H1 (cell line): ENCODE data around the gene F10. TPM values are rescaled to one million over a fixed set of nuclear protein-coding genes. Genes with fewer than 3 reads are reported as not detected.

Source experiments
- CTCF ChIA-PET: fragments of 300-600 bp; sonication (Branson Sonifier 250); formaldehyde crosslinking; loops from one replicate; lab custom pipeline; 2021; ENCODE audit not compliant: partially characterized antibody; lab: Charles Lee
- POLR2A ChIA-PET: fragments of 300-600 bp; sonication (Branson Sonifier 250); formaldehyde crosslinking; loops from one replicate; lab custom pipeline; 2021; ENCODE audit warnings: inconsistent platforms; ENCODE audit not compliant: partially characterized antibody; lab: Charles Lee
- DNase-seq, 2 experiments: peaks; one replicate each; pipeline versions ENCODE4 v3.0.0 to v3.0.0-alpha.2; 2010 to 2022; ENCODE audit warnings: low spot score in 2 of 2, low read depth in 1 of 2, mixed read lengths in 1 of 2
- FAIRE-seq: peaks from 2 replicates; lab custom pipeline; 2011; peaks lifted over from hg19 to GRCh38; lab: Jason Lieb, UNC
- H2AFZ ChIP-seq: 2 replicates; pipeline ENCODE4 v1.8.1; 2012; ENCODE audit warnings: low read length, inconsistent platforms
- H2AK5ac ChIP-seq: 2 replicates; pipeline ENCODE4 v1.6.1; 2013; ENCODE audit warnings: low read depth, low read length
- H2BK120ac ChIP-seq: replicated peaks from 2 replicates; pipeline ENCODE3; 2013; ENCODE audit warnings: low read depth, low read length, inconsistent platforms
- H2BK12ac ChIP-seq: 2 replicates; pipeline ENCODE4 v1.6.1; 2013; ENCODE audit warnings: low read depth, low read length
- H2BK15ac ChIP-seq: 2 replicates; pipeline ENCODE4 v1.6.1; 2013; ENCODE audit warnings: low read length
- H2BK20ac ChIP-seq: 2 replicates; pipeline ENCODE4 v1.6.1; 2013; ENCODE audit warnings: low read length
- H2BK5ac ChIP-seq: 2 replicates; pipeline ENCODE4 v1.6.1; 2013; ENCODE audit warnings: low read depth, low read length
- H3K14ac ChIP-seq: 2 replicates; pipeline ENCODE4 v1.6.1; 2013; ENCODE audit warnings: inconsistent platforms; ENCODE audit not compliant: insufficient read length
- H3K18ac ChIP-seq: 2 replicates; pipeline ENCODE4 v1.6.1; 2013; ENCODE audit warnings: low read length; ENCODE audit errors: extremely low read depth
- H3K23ac ChIP-seq: 2 replicates; pipeline ENCODE4 v1.6.1; 2013; ENCODE audit warnings: inconsistent platforms; ENCODE audit not compliant: insufficient read length
- H3K23me2 ChIP-seq: 2 replicates; pipeline ENCODE4 v1.6.1; 2013; ENCODE audit warnings: low read depth, low read length
- H3K27ac ChIP-seq: 2 replicates; pipeline ENCODE4 v1.6.1; 2011; ENCODE audit warnings: low read depth, low read length, inconsistent platforms
- H3K27me3 ChIP-seq, 4 experiments: replicated peaks in 1 of 4; 1 replicate in 1 of 4; 2 replicates in 3 of 4; pipeline versions ENCODE4 v1.6.1 to v1.8.1; 2011 to 2013; ENCODE audit warnings: low read length in 3 of 4, mild to moderate bottlenecking in 3 of 4, inconsistent platforms in 2 of 4, mixed read lengths in 2 of 4, moderate library complexity in 1 of 4; ENCODE audit not compliant: control insufficient read depth in 3 of 4, insufficient read depth in 3 of 4; ENCODE audit errors: extremely low read depth in 1 of 4
- H3K36me3 ChIP-seq, 4 experiments: 2 replicates each; pipeline versions ENCODE4 v1.6.1 to v1.8.1; 2011 to 2013; ENCODE audit warnings: mild to moderate bottlenecking in 4 of 4, low read length in 3 of 4, moderate library complexity in 2 of 4, control low read depth in 1 of 4, inconsistent platforms in 1 of 4; ENCODE audit not compliant: insufficient read depth in 4 of 4, control insufficient read depth in 2 of 4
- H3K4ac ChIP-seq: replicated peaks from 2 replicates; pipeline ENCODE3; 2013; ENCODE audit warnings: low read length, low read depth, mixed read lengths, inconsistent platforms; ENCODE audit not compliant: insufficient read length
- H3K4me1 ChIP-seq, 4 experiments: replicated peaks in 1 of 4; 1 replicate in 1 of 4; 2 replicates in 3 of 4; pipeline versions ENCODE4 v1.6.1 to v1.8.1; 2011 to 2013; ENCODE audit warnings: low read length in 3 of 4, inconsistent platforms in 2 of 4, mixed read lengths in 1 of 4; ENCODE audit not compliant: insufficient read depth in 4 of 4, control insufficient read depth in 3 of 4
- H3K4me2 ChIP-seq, 2 experiments: 2 replicates each; pipeline versions ENCODE4 v1.6.1 to v1.8.1; 2011 to 2013; ENCODE audit warnings: low read depth in 2 of 2, low read length in 2 of 2, control low read depth in 1 of 2, inconsistent platforms in 1 of 2, mild to moderate bottlenecking in 1 of 2; ENCODE audit not compliant: insufficient read depth in 1 of 2
- H3K4me3 ChIP-seq, 4 experiments: fragments of 200-600, 300-600 bp in 1 of 4; sonication (generic), shearing (Covaris generic), sonication (Bioruptor Twin) in 1 of 4; 2 replicates each; pipeline versions ENCODE4 v1.5.1 to v1.8.1; 2011 to 2016; ENCODE audit warnings: low read length in 4 of 4, low read depth in 3 of 4, control low read depth in 2 of 4, inconsistent platforms in 2 of 4, mild to moderate bottlenecking in 2 of 4, mixed read lengths in 1 of 4, moderate library complexity in 1 of 4; ENCODE audit not compliant: insufficient read depth in 2 of 4; ENCODE audit errors: extremely low read depth in 1 of 4
- H3K56ac ChIP-seq: replicated peaks from 2 replicates; pipeline ENCODE3; 2013; ENCODE audit warnings: low read depth, mild to moderate bottlenecking, mixed read lengths, low read length, inconsistent platforms; ENCODE audit not compliant: insufficient read length
- H3K79me1 ChIP-seq: 2 replicates; pipeline ENCODE4 v1.6.1; 2013; ENCODE audit warnings: low read depth, low read length, control low read depth
- H3K79me2 ChIP-seq, 2 experiments: 2 replicates each; pipeline versions ENCODE4 v1.6.1 to v1.8.1; 2012 to 2013; ENCODE audit warnings: low read length in 2 of 2, mild to moderate bottlenecking in 2 of 2, inconsistent platforms in 1 of 2; ENCODE audit not compliant: insufficient read depth in 2 of 2, control insufficient read depth in 1 of 2
- H3K9ac ChIP-seq, 4 experiments: replicated peaks in 1 of 4; 1 replicate in 1 of 4; 2 replicates in 3 of 4; pipeline versions ENCODE4 v1.6.1 to v1.8.1; 2011 to 2013; ENCODE audit warnings: low read depth in 3 of 4, low read length in 3 of 4, control low read depth in 2 of 4, mild to moderate bottlenecking in 2 of 4, moderate library complexity in 2 of 4, inconsistent platforms in 1 of 4; ENCODE audit errors: extremely low read depth in 1 of 4
- H3K9me3 ChIP-seq, 2 experiments: 2 replicates each; pipeline versions ENCODE4 v1.6.1 to v1.8.1; 2012 to 2013; ENCODE audit warnings: mild to moderate bottlenecking in 2 of 2, moderate library complexity in 2 of 2, control low read depth in 1 of 2, inconsistent platforms in 1 of 2, low read depth in 1 of 2, low read length in 1 of 2, mixed read lengths in 1 of 2; ENCODE audit not compliant: insufficient read depth in 2 of 2
- H4K20me1 ChIP-seq, 2 experiments: replicated peaks in 1 of 2; 2 replicates each; pipeline versions ENCODE3 to v1.8.1; 2011 to 2013; ENCODE audit warnings: inconsistent platforms in 2 of 2, low read length in 2 of 2, mild to moderate bottlenecking in 1 of 2; ENCODE audit not compliant: insufficient read depth in 2 of 2, control insufficient read depth in 1 of 2
- H4K5ac ChIP-seq: 2 replicates; pipeline ENCODE4 v1.6.1; 2013; ENCODE audit warnings: low read length, low read depth, mixed read lengths, inconsistent platforms; ENCODE audit not compliant: insufficient read length
- H4K8ac ChIP-seq: 2 replicates; pipeline ENCODE4 v1.8.0; 2013; ENCODE audit warnings: mild to moderate bottlenecking, moderate library complexity, low read length, inconsistent platforms; ENCODE audit not compliant: insufficient read depth; ENCODE audit errors: extremely low read depth
- H4K91ac ChIP-seq: replicated peaks from 2 replicates; pipeline ENCODE3; 2013; ENCODE audit warnings: low read length, mixed read lengths, inconsistent platforms; ENCODE audit not compliant: insufficient read length
- BRCA1 ChIP-seq: IDR thresholded peaks from 2 replicates; pipeline ENCODE4 v1.6.1; 2012; ENCODE audit warnings: low read depth, low read length, improper control_type of control experiment
- CEBPB ChIP-seq: IDR thresholded peaks from 2 replicates; pipeline ENCODE4 v1.6.1; 2012; ENCODE audit warnings: low read depth, low read length
- CHD1 ChIP-seq: IDR thresholded peaks from 2 replicates; pipeline ENCODE4 v1.6.1; 2012; ENCODE audit warnings: low read depth, low read length, improper control_type of control experiment
- JUN ChIP-seq: IDR thresholded peaks from 2 replicates; pipeline ENCODE4 v1.6.1; 2011; ENCODE audit warnings: low read depth, mild to moderate bottlenecking, improper control_type of control experiment, low read length
- PHF8 ChIP-seq: fragments of 200-600 bp; sonication (generic); conservative IDR thresholded peaks from 2 replicates; pipeline ENCODE4 v1.7.1; 2012; ENCODE audit warnings: low read depth, mild to moderate bottlenecking, inconsistent platforms, low read length, moderate library complexity
- RAD21 ChIP-seq, 2 experiments: IDR thresholded peaks in 1 of 2; conservative IDR thresholded peaks in 1 of 2; 2 replicates each; pipeline ENCODE4 v1.6.1; 2011; ENCODE audit warnings: low read depth in 2 of 2, low read length in 2 of 2, improper control_type of control experiment in 1 of 2, inconsistent platforms in 1 of 2, mild to moderate bottlenecking in 1 of 2, moderate library complexity in 1 of 2
- TEAD4 ChIP-seq: IDR thresholded peaks from 2 replicates; pipeline ENCODE4 v1.6.1; 2012; ENCODE audit warnings: low read depth, low read length, inconsistent platforms, mixed read lengths
- WGBS, 2 experiments: shearing (Covaris generic) in 1 of 2; methylation state at CpG; one replicate each; pipeline versions ENCODE4 v1.1.6 to v1.1.7; 2013 to 2015; ENCODE audit warnings: low lambda C conversion rate in 2 of 2, mixed read lengths in 2 of 2, inconsistent platforms in 1 of 2, low coverage in 1 of 2, missing lambda C conversion rate in 1 of 2; ENCODE audit not compliant: insufficient replicate concordance in 2 of 2, insufficient coverage in 1 of 2, insufficient read length in 1 of 2; ENCODE audit errors: extremely low coverage in 1 of 2, missing lambda C conversion rate in 1 of 2; 5-methylcytosine and 5-hydroxymethylcytosine counted together
- polyA plus RNA-seq, 7 experiments: library from polyadenylated mRNA; depleted of rRNA in 3 of 7; stranded (reverse) in 5 of 7; unstranded in 2 of 7; fragments of >200 nt in 5 of 7; fragments of 200-250 nt in 2 of 7; gene quantifications; 1 replicate in 5 of 7; 2 replicates in 1 of 7; 4 replicates in 1 of 7; pipeline versions ENCODE4 v1.2.1 to v1.2.3, GENCODE V29; 2011 to 2013; ENCODE audit warnings: missing spikeins in 2 of 7, mixed read lengths in 2 of 7
- total RNA-seq: library from RNA; stranded (reverse); fragmentation: NEBNext Ultra II Directional; extraction: Animal tissue kit (Norgen Biotek cat#: 25700); gene quantifications from 2 replicates; pipeline ENCODE4 v1.2.1, GENCODE V29; 2021
- TF ChIP-seq, protein P1 (sequence below): IDR thresholded peaks from 2 replicates; pipeline ENCODE4 v1.6.1; 2012; ENCODE audit warnings: inconsistent platforms
- TF ChIP-seq, protein P2 (sequence below), 3 experiments: IDR thresholded peaks; 1 replicate in 2 of 3; 2 replicates in 1 of 3; pipeline versions ENCODE4 v1.5.1 to v1.6.1; 2011; ENCODE audit warnings: low read length in 3 of 3, mild to moderate bottlenecking in 3 of 3, inconsistent platforms in 2 of 3, low read depth in 1 of 3, moderate library complexity in 1 of 3; ENCODE audit not compliant: insufficient read depth in 1 of 3; ENCODE audit errors: control extremely low read depth in 1 of 3

F10 gene
- total and polyA plus RNA-seq, 2 of the 8 experiments (the other 6 are each of a cell fraction or from before 2014, with no cell fraction given): 2.0 to 4.2 TPM

DNA sequence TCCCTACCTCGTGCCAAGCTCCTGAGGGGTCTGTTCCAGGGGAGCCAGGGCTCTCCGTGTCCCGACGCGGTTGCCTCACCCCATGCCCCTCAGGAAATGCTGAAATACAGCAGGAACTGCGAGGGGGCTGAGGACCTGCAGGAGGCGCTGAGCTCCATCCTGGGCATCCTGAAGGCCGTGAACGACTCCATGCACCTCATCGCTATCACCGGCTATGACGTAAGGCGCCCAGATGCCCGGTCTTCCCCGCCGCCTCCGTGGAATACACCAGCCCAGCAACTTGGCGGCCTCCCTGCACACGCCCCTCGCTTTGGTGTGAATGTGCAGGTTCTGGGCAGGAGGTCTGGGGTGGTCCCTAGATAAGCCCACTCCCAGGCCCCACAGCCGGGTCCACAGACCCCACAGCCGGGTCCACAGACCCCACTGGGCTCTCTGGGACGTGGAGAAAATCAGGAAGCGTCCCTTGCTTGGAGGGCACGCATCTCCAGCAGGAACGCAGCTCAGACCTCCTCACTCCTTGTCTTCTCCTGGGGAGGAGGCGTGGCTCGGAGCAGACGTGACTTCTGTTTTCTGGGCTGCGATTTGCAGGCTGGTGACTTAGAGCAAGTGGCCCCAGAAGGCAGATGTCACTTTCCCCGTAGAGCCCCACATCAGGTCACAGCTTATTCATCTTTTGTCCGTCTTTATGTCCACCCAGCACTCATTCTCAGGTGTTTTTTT is 36.4 kb upstream of the F10 start:
- peaks cover 2% of the 10 kb centered on the region; the same call in 1 of the 2 replicates for H3K23me2 ChIP-seq
- no peak overlapping the region for H3K56ac ChIP-seq
- H4K91ac ChIP-seq: no peak overlapping the region
- no peak overlapping the region for H3K4ac ChIP-seq
- no peaks in the 10 kb centered on the region for H3K79me2 ChIP-seq
- H3K14ac ChIP-seq: no peak overlapping the region
- no peak overlapping the region for H3K9ac ChIP-seq
- H3K4me2 ChIP-seq: no peak overlapping the region
- H4K5ac ChIP-seq: no peak overlapping the region
- no peak overlapping the region for H2AK5ac ChIP-seq
- POLR2A ChIA-PET: interaction anchor here (0.7 to 1.4 kb wide), 4 partner anchors 18 to 89 kb away, joined by 3 to 6 read pairs (median 3); no protein-coding TSS in a partner anchor
- FAIRE-seq (no peak), DNase-seq (no peak)
- no peaks in the 10 kb centered on the region for H3K27me3 ChIP-seq
- no peaks in the 10 kb centered on the region for H3K9me3 ChIP-seq
- H3K4me3 ChIP-seq: no peak overlapping the region
- H3K23ac ChIP-seq: no peak overlapping the region
- H4K8ac ChIP-seq: 0 out of 2 replicates have a peak overlapping the region, but pooled peaks have one; percentile 35
- 82% methylated on average over 27 of the region's 32 CpGs; no CpG with 5 or more reads in 1 of the 2 experiments for WGBS, 2 experiments
- H2BK15ac ChIP-seq: no peak overlapping the region
- H2BK20ac ChIP-seq: no peak overlapping the region
- peak overlapping the region; percentile 35 for H2BK5ac ChIP-seq
- H3K27ac ChIP-seq: no peak overlapping the region
- peaks cover 3 to 8% (median 4%) of the 10 kb centered on the region in 4 experiments; a peak in 4 of 8 replicates for H3K36me3 ChIP-seq
- no peak overlapping the region for H2AFZ ChIP-seq
- no peak overlapping the region for H3K18ac ChIP-seq
- H4K20me1 ChIP-seq: no peaks in the 10 kb centered on the region
- H3K4me1 ChIP-seq: peaks cover 0 to 6% (median 4%) of the 10 kb centered on the region in 4 experiments; a peak in 2 of 7 replicates
- CTCF ChIA-PET: interaction anchor here (0.6 to 4.3 kb wide), 38 partner anchors 8 to 483 kb away, joined by 3 to 30 read pairs (median 5); partner anchors contain the start of gene MCF2L
- H2BK12ac ChIP-seq: no peak overlapping the region
- no peaks in the 10 kb centered on the region for H3K79me1 ChIP-seq
- no peak overlapping the region for H2BK120ac ChIP-seq
- TF ChIP-seq JUN (no peak), PHF8 (no peak), RAD21 (IDR thresholded peaks at IDR 0.05 in 1 of 2, conservative IDR thresholded peaks at IDR 0.05 in 1 of 2; ENCODE audit: low read depth in 2 of 2, low read length in 2 of 2) (peak; percentile 62 to 75), TEAD4 (no peak), CHD1 (no peak), BRCA1 (no peak), CEBPB (peak; percentile 27; the same call in 1 of the 2 replicates)
- TF ChIP-seq, protein P1, sequence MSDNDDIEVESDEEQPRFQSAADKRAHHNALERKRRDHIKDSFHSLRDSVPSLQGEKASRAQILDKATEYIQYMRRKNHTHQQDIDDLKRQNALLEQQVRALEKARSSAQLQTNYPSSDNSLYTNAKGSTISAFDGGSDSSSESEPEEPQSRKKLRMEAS: no peak
- TF ChIP-seq, protein P2, sequence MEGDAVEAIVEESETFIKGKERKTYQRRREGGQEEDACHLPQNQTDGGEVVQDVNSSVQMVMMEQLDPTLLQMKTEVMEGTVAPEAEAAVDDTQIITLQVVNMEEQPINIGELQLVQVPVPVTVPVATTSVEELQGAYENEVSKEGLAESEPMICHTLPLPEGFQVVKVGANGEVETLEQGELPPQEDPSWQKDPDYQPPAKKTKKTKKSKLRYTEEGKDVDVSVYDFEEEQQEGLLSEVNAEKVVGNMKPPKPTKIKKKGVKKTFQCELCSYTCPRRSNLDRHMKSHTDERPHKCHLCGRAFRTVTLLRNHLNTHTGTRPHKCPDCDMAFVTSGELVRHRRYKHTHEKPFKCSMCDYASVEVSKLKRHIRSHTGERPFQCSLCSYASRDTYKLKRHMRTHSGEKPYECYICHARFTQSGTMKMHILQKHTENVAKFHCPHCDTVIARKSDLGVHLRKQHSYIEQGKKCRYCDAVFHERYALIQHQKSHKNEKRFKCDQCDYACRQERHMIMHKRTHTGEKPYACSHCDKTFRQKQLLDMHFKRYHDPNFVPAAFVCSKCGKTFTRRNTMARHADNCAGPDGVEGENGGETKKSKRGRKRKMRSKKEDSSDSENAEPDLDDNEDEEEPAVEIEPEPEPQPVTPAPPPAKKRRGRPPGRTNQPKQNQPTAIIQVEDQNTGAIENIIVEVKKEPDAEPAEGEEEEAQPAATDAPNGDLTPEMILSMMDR (IDR thresholded peaks at IDR 0.05; ENCODE audit: control extremely low read depth in 1 of 3, insufficient read depth in 1 of 3, low read depth in 1 of 3, low read length in 3 of 3): peak in 2 of 3 experiments; percentile 65 to 77; a peak in 3 of 4 replicates
